DOHH2 (cell line): ENCODE measurements around the gene LIMS1.

Experiments
- H3F3A ChIP-seq: fragments of 200-600 bp; sonication (generic), shearing (Covaris generic); 2 replicates; pipeline ENCODE4 v1.6.0; 2016; ENCODE audit warnings: antibody characterized with exemption, mild to moderate bottlenecking; ENCODE audit not compliant: control insufficient read depth, insufficient read depth
- H3K27ac ChIP-seq: fragments of 200-600 bp; sonication (generic); 2 replicates; pipeline ENCODE4 v1.5.1; 2014; ENCODE audit warnings: low read depth, mild to moderate bottlenecking, low read length, moderate library complexity
- H3K27me3 ChIP-seq: fragments of 200-600 bp; sonication (generic); 2 replicates; pipeline ENCODE4 v1.6.1; 2014; ENCODE audit warnings: mild to moderate bottlenecking, low read length, mixed read lengths; ENCODE audit not compliant: control insufficient read depth
- H3K36me3 ChIP-seq: fragments of 200-600 bp; sonication (generic); 2 replicates; pipeline ENCODE4 v1.6.1; 2014; ENCODE audit warnings: mild to moderate bottlenecking, low read length, moderate library complexity, mixed read lengths; ENCODE audit not compliant: control insufficient read depth
- H3K4me1 ChIP-seq: fragments of 200-600 bp; sonication (generic); 2 replicates; pipeline ENCODE4 v1.6.1; 2014; ENCODE audit warnings: mild to moderate bottlenecking, low read length, mixed read lengths; ENCODE audit not compliant: control insufficient read depth
- H3K4me2 ChIP-seq: fragments of 200-600 bp; sonication (generic); 2 replicates; pipeline ENCODE4 v1.6.0; 2014; ENCODE audit warnings: mild to moderate bottlenecking, low read length, moderate library complexity
- H3K4me3 ChIP-seq: fragments of 200-600 bp; sonication (generic); 2 replicates; pipeline ENCODE4 v1.5.1; 2014; ENCODE audit warnings: mild to moderate bottlenecking, low read length, mixed read lengths
- H3K79me2 ChIP-seq: fragments of 200-600 bp; sonication (generic); 2 replicates; pipeline ENCODE4 v1.6.1; 2014; ENCODE audit warnings: mild to moderate bottlenecking, low read length, mixed read lengths; ENCODE audit not compliant: control insufficient read depth
- H3K9me2 ChIP-seq: fragments of 200-600 bp; sonication (generic); replicated peaks from 2 replicates; pipeline ENCODE4 v1.6.1; 2014; ENCODE audit warnings: mild to moderate bottlenecking, low read length, mixed read lengths; ENCODE audit not compliant: control insufficient read depth
- H3K9me3 ChIP-seq: fragments of 200-600 bp; sonication (generic); 2 replicates; pipeline ENCODE4 v1.6.1; 2014; ENCODE audit warnings: antibody characterized with exemption, low read length, mixed read lengths; ENCODE audit not compliant: control insufficient read depth, insufficient read depth
- H4K20me1 ChIP-seq: fragments of 200-600 bp; sonication (generic); 2 replicates; pipeline ENCODE4 v1.6.0; 2014; ENCODE audit warnings: low read depth, mild to moderate bottlenecking, antibody characterized with exemption, low read length, moderate library complexity; ENCODE audit not compliant: control insufficient read depth, insufficient read depth
- EZH2phosphoT487 ChIP-seq: fragments of 200-600 bp; sonication (generic); IDR thresholded peaks from 2 replicates; pipeline ENCODE4 v1.6.1; 2017; ENCODE audit warnings: borderline replicate concordance, mild to moderate bottlenecking, antibody characterized with exemption, low read length, moderate library complexity, mixed read lengths
- TF ChIP-seq, protein P1 (sequence below): fragments of 200-600 bp; sonication (generic); IDR thresholded peaks from one replicate; pipeline ENCODE4 v1.5.1; 2014; ENCODE audit warnings: antibody characterized with exemption, mild to moderate bottlenecking, low read depth, low read length; ENCODE audit not compliant: poor library complexity, severe bottlenecking

The LIMS1 gene

DNA sequence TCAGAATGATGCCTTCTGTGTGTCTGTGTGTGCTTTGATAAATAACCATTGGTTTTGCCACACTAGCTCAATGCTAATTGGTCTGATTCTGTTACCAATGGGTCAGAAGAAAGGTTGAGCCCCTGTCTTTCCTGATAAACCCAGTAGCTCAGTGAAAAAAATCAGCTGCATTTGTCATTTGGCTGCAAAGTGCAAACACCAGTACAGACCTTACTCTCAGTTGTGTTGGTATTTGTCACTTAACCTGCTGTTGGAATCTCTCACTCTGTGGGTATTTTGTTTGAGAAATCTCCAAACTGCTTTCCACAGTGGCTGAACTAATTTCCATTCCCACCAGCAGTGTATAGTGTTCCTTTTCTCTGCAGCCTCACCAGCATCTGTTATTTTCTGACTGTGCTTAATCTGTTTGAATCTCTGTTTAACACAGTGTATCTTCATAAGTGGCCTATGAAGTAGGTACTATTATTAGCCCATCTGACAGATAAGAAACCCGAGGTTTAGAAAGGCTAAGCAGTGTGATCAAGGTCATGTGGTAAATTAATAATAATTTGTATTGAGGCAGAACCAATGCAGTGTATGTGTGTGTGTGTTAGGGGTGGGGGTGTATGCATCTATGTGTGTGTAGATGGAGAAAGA is 26.7 kb downstream of the LIMS1 start:
- no peaks in the 10 kb centered on the region for H3K9me3 ChIP-seq
- no peak overlapping the region for H3K4me2 ChIP-seq
- H4K20me1 ChIP-seq: no peaks in the 10 kb centered on the region
- no peaks in the 10 kb centered on the region for H3K4me1 ChIP-seq
- no peaks in the 10 kb centered on the region for H3K27me3 ChIP-seq
- no peak overlapping the region for H3K27ac ChIP-seq
- no peak for TF ChIP-seq EZH2phosphoT487
- TF ChIP-seq, protein P1, sequence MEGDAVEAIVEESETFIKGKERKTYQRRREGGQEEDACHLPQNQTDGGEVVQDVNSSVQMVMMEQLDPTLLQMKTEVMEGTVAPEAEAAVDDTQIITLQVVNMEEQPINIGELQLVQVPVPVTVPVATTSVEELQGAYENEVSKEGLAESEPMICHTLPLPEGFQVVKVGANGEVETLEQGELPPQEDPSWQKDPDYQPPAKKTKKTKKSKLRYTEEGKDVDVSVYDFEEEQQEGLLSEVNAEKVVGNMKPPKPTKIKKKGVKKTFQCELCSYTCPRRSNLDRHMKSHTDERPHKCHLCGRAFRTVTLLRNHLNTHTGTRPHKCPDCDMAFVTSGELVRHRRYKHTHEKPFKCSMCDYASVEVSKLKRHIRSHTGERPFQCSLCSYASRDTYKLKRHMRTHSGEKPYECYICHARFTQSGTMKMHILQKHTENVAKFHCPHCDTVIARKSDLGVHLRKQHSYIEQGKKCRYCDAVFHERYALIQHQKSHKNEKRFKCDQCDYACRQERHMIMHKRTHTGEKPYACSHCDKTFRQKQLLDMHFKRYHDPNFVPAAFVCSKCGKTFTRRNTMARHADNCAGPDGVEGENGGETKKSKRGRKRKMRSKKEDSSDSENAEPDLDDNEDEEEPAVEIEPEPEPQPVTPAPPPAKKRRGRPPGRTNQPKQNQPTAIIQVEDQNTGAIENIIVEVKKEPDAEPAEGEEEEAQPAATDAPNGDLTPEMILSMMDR: no peak
- H3K79me2 ChIP-seq: peaks cover 81% of the 10 kb centered on the region
- no peak overlapping the region for H3K4me3 ChIP-seq
- H3F3A ChIP-seq: no peaks in the 10 kb centered on the region
- no peaks in the 10 kb centered on the region for H3K9me2 ChIP-seq
- H3K36me3 ChIP-seq: no peaks in the 10 kb centered on the region

DNA sequence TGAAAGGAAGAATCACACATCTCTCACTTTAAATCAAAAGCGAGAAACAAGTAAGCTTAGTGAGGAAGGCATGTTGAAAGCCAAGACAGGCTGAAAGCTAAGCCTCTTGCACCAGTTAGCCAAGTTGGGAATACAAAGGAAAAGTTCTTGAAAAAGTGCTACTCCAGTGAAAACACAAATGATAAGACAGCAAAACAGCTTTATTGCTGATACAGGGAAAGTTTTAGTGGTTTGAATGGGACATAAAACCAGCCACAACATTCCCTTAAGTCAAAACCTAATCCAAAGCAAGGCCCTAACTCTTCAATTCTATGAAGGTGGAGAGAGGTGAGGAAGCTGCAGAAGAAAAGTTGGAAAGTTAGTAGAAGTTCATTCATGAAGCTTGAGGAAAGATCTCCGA is 28.0 kb downstream of the LIMS1 start:
- H3K9me3 ChIP-seq: no peaks in the 10 kb centered on the region
- TF ChIP-seq EZH2phosphoT487: no peak
- TF ChIP-seq, protein P1: no peak

DNA sequence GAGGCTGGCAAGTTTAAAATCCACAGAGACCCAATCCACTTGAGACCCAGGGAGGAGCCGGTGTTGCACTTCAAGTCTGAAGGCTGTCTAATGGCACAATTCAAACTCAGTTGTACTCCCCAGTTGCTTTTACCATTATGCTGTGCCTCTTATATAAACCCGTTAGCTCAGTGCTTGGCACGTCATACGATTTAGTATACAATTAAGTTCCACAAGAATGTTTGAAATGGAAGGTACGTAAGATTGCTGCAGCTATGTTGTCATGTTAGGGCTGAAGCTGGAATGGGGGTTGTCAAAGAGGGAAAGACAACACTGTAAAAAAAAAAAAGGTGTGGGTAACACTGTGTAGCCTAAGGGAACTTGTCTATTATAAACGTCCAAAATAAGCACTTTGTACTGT is 30.2 kb downstream of the LIMS1 start:
- no peaks in the 10 kb centered on the region for H4K20me1 ChIP-seq
- no peaks in the 10 kb centered on the region for H3K27me3 ChIP-seq
- H3K9me3 ChIP-seq: no peaks in the 10 kb centered on the region
- no peak overlapping the region for H3K27ac ChIP-seq
- TF ChIP-seq, protein P1: no peak
- TF ChIP-seq EZH2phosphoT487: no peak
- no peaks in the 10 kb centered on the region for H3F3A ChIP-seq
- H3K4me1 ChIP-seq: no peaks in the 10 kb centered on the region
- H3K36me3 ChIP-seq: no peaks in the 10 kb centered on the region
- peaks cover 86% of the 10 kb centered on the region for H3K79me2 ChIP-seq
- no peak overlapping the region for H3K4me3 ChIP-seq
- H3K4me2 ChIP-seq: no peak overlapping the region
- no peaks in the 10 kb centered on the region for H3K9me2 ChIP-seq

More for the DNA sequence above, 28.0 kb downstream of the LIMS1 start:
- H3K4me1 ChIP-seq: no peaks in the 10 kb centered on the region
- H3K27me3 ChIP-seq: no peaks in the 10 kb centered on the region
- H3K4me2 ChIP-seq: no peak overlapping the region
- H4K20me1 ChIP-seq: no peaks in the 10 kb centered on the region
- no peaks in the 10 kb centered on the region for H3K9me2 ChIP-seq
- no peaks in the 10 kb centered on the region for H3K36me3 ChIP-seq
- peaks cover 80% of the 10 kb centered on the region for H3K79me2 ChIP-seq
- no peaks in the 10 kb centered on the region for H3F3A ChIP-seq
- no peak overlapping the region for H3K27ac ChIP-seq
- H3K4me3 ChIP-seq: no peak overlapping the region
